GM12873 (cell line): ENCODE results near the gene PANK4.

Experiments used
- CTCF ChIP-seq: IDR thresholded peaks from 2 replicates; pipeline ENCODE4 v1.5.1; 2012; ENCODE audit warnings: low read depth, mild to moderate bottlenecking, moderate library complexity, low read length, control low read depth; ENCODE audit not compliant: insufficient read depth; ENCODE audit errors: missing control alignments

Gene PANK4

DNA sequence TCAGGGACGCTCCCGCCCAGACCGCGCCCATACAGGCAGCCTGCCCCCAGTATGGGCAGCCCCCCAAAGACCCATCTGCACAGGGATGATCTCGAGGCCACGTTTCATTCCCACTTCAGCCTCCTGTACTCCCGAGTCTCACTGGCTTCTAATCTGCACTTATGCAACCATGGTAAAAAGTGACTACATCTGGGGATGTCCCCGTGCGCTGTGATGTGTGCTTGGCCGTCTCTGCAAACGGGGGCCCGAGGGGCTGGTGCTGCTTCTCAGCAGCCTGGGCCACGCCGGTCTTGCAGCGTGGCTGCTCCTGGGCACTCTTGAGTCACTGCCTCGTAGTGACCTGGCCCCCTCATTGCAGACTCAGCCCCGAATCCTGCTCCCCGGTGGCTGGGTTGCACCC lies 67.7 kb downstream of the PANK4 start:
- TF ChIP-seq CTCF, result no peak
